Activated gamma-delta T cell treated with Interleukin-2 at 50 U/mL for 16 hours (primary cell): ENCODE results near the gene PHLPP1.

Experiments
- DNase-seq: peaks from one replicate; pipeline ENCODE4 v3.0.0-alpha.2; 2020

The PHLPP1 gene

DNA sequence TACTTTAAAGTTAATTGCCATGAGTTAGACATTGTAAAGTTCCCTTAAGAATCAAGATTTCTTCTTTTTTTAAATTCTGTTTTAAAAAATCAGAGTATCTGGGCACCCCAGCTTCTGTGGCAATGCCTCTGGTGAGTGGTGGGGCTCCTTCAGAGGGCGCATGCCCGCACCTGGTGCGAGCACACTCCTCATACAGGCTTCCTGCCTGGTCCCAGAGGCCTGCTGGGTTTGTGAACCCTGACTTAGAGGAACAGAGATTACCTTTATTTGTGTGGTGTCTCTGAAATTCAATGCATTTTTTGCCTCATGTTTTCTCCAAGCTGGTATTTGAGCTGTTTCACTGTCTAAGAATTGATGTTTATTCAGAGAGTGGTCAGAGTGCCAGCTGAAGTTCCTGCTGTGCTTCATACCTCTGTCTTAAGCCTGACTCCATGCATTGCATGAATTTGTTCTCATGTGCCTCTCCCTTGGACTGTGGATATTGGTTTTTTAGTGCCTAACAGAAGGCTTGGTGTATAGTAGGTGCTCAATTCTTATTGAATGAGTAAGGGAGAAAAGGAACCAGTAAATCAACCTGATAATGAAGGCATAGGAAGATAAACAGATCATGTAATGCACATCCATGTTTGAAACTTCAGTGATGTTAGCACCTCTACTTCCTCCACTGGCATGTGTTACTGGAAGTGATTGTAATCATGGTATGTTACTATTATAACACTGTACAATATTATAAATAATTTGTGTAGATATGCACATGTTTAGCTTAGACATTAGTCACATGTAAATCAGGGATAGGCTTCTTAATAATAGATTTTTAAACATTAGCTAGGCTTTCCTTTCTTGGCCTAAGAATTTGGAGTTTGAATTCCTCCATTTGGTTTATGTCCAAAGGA is 29.0 kb downstream of the PHLPP1 start:
- DNase-seq = no peak

DNA sequence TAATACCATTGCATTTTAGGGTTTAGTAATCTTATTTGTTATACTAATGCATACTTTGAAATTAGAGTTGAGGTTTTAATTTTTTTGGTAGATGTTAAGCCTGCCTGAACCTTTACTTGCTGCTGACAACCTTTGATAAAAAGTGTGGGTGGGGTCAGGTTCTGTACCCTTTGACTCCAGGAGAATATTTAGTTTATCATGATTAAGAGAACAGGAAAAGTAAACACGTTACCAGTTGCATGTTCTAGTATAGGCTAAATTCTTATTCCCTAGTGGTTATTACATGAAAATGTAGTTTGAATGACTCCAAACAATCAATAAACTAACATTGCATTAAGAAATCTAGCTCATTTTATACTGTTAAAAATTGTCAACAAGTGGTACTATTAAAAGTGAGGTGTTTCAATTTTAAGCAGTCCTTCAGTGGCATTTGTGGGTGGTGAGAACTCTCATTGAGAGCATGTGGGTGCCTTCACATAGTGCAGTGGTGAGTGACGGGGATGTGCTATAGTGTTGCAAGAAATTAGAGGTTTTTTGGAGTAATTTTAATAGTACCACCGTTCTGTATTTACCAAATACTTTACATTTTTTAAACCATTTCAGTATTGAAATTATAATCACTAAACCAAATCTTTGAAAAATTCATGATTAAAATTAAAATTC is 29.9 kb downstream of the PHLPP1 start:
- no peak for DNase-seq

GRCh38 chr18:62749389-62749788 is 34.0 kb downstream of the PHLPP1 start:
- no peak for DNase-seq

- DNase-seq = no peak
These were observed 36.0 kb downstream of the PHLPP1 start for GRCh38 chr18:62751341-62751821.

DNA sequence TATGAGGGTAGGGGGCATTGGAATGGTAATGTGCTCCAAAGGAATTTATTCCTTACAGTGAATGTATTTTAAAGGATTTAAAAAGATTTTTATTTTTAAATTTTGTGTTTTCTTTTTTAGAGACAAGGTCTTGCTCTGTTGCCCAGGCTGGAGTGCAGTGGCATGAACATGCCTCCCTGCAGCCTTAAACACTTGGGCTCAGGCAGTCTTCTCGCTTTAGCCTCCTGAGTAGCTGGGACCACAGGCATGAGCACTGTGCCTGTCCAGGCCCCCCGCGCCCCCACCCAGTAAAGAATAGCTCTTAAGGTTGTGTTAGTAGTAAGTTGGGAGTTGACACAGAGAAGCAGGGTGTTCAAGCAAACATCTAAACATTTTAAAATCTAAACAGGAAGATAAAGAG is 36.6 kb downstream of the PHLPP1 start:
- no peak for DNase-seq

DNA sequence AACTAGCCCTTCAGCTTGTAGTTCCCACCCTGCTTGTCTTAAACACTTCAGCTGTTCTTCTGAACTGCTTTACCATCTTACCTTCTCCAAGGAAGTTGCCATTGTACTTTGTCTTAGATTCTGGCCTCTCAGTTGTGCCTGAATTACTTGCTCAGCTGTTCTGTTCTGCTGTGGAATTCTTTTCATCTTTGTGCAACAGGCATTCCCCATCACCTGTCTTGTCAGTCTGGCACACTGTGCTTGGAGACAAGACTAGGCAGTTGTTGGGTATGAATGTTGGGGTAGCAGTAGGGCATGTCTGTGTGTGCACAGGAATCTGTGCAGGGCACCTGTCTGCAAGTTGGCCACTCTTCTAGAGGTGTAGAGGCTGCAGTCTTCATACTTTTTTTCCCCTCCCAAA is 38.7 kb downstream of the PHLPP1 start:
- DNase-seq = no peak

GRCh38 chr18:62755454-62755853 is 40.1 kb downstream of the PHLPP1 start:
- DNase-seq = no peak

- no peak for DNase-seq
These were observed 40.6 kb downstream of the PHLPP1 start for GRCh38 chr18:62755946-62756345.

GRCh38 chr18:62757399-62758010 is 42.2 kb downstream of the PHLPP1 start:
- DNase-seq = no peak

- no peak for DNase-seq
These were observed 43.2 kb downstream of the PHLPP1 start for GRCh38 chr18:62758591-62758990.

GRCh38 chr18:62759704-62760402 is 44.5 kb downstream of the PHLPP1 start:
- DNase-seq = no peak

GRCh38 chr18:62760403-62760734 is 45.0 kb downstream of the PHLPP1 start:
- DNase-seq = no peak

DNA sequence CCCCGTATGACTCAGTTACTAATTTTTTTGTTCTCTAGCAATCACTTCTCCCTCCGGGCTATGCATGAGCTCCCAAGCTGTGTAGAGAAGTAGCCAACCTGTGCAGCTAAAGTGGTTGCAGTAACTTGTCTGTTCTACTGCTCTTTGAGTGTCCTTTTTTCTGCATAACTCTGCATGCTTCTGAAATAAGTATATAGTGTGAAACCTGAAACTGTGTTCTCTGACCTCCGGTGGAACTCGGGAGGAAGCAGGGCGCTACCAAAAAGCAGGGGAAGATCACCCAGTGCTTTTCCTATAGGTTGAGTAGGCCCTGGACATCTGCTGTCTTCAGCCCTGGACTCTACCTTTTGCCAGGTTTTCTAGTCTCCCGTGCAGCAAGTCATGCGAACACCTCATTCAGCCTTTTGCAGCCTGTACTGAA is 47.8 kb downstream of the PHLPP1 start:
- no peak for DNase-seq

DNA sequence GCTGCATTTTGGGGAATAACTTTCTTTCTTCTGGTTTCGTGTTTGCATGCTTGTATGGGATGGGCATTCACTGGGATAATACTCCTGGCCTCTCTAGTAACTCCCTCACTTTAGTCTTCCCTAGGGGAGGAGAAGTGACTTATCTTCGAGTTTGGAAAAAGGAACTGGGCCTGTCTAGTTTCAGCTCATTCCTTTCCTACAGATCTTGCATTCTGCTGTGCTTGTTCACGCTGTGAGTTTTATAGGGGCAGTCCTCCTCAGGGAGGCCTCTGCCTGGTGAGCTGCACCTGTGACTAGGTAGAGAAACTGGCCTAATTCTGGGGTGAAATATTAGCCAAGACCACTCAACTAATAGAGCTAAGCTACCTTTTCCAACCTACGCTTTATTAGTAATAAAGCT is 50.9 kb downstream of the PHLPP1 start:
- DNase-seq = no peak

DNA sequence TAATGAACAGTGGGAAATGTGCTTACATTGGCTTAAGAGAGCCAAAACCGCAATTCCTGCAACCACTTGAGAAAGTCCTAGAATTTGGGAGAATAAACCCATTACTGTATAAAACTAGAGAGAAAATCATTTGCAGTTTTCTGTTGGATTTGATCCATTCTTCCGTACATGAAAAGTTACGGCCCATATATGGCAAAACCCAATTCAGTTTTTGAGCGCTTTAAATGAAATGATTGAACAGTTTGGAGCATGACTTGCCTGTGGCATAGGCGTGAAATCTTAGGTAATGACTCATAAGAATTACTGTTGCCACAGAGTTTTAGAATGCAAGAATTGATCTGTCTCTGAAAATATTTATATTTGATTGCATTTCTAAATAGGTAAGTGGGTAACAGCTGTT is 52.0 kb downstream of the PHLPP1 start:
- DNase-seq = no peak

DNA sequence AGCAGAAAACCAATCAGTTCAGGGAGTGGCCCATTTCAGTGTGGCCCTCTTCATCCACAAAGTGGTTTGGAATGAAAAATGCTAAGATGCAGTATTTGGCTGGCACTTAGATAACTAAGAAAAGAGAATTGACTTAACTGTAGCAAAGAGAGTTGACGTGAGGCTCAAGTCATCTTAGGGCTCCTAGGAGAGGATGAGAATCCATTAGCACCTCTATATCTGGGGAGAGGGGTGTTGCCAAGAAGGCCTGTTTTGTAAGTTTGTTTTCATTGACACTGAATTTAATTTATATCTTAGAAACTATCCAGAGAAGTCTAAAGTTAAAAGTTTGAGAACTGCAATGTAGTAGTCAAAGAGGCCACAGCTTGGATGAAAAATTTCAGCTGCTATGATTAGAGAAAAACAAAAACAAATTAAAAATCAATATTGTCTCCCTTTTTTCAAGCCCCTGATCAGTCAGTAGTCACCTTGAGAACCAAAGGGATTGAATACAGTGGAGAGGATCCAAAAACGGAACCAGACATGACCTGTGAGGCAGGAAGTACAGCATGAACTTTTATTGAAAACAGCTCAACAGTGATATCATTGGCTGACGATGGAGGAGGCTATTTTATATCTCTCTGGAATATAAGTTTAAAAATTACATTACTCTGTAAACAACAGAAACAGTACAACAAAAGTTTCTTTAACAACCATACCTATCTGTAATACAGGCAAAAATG is 52.7 kb downstream of the PHLPP1 start:
- no peak for DNase-seq

- no peak for DNase-seq
These were observed 53.2 kb downstream of the PHLPP1 start for GRCh38 chr18:62768558-62768943.

GRCh38 chr18:62769216-62769615 is 53.9 kb downstream of the PHLPP1 start:
- no peak for DNase-seq

GRCh38 chr18:62771494-62772270 is 56.3 kb downstream of the PHLPP1 start:
- no peak for DNase-seq

DNA sequence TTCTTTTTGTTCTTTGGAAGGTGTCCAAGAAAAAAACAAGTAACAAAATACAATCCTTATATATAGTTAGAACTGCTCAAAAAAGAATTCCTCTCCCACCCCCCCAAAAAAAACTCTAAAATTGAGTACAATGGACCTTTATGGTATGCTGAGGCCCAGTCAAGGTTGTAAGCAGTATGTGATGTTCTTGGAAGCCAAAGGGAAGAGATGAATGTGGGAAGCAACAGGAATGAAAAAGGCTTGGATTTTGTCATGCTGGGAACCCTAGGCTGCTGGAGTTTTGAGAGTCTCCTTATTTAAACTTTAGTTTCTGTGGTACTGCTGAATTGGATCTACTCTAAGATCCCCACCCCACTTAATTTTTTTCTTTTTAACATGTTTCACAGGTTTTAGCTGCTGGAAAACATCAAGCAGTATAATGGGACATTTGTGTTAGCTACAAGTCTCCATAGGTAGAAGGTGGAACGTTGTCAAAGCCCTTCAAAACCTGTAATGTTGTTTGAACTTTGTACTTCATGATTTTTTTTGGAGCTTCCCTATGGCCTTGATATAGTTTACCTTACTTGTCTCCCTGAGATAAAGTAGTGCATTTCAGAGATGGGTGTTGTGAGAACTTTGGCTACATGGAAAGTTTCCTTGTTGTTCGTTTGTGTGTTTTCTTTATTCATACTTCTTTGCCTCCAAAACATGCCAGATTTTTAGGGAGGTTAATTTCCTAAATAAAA is 57.7 kb downstream of the PHLPP1 start:
- no peak for DNase-seq

GRCh38 chr18:62773691-62774090 is 58.4 kb downstream of the PHLPP1 start:
- DNase-seq = no peak
